GM19438 (cell line): Measurements from ENCODE around the gene MPRIP.
"Not testable (repeated sequence)": the region's sequence is repeated elsewhere in the genome, so short reads cannot be mapped to it uniquely, and the experiment has no call there.

ENCODE experiments used
- ATAC-seq: cut with Tn5 transposase; IDR thresholded peaks from one replicate; pipeline ENCODE4 v1.9.1; 2021; ENCODE audit warnings: low read depth; ENCODE audit not compliant: unreplicated experiment

MPRIP gene

GRCh38 chr17:17156511-17156910 lies 114.3 kb downstream of the MPRIP start:
- no peak for ATAC-seq

GRCh38 chr17:17157041-17157440 lies 114.8 kb downstream of the MPRIP start:
- ATAC-seq: no peak

GRCh38 chr17:17158506-17158905 lies 116.2 kb downstream of the MPRIP start:
- not testable (repeated sequence) for ATAC-seq

GRCh38 chr17:17159571-17159970 lies 117.3 kb downstream of the MPRIP start:
- ATAC-seq: no peak

- no peak for ATAC-seq
Observed at GRCh38 chr17:17161121-17161520, 118.9 kb downstream of the MPRIP start.

- no peak for ATAC-seq
Observed at GRCh38 chr17:17161759-17162158, 119.5 kb downstream of the MPRIP start.

GRCh38 chr17:17164156-17164555 lies 121.9 kb downstream of the MPRIP start:
- no peak for ATAC-seq

- ATAC-seq: no peak
Observed at GRCh38 chr17:17164676-17165075, 122.4 kb downstream of the MPRIP start.

- ATAC-seq: no peak
Observed at GRCh38 chr17:17165666-17166308, 123.5 kb downstream of the MPRIP start.

- no peak for ATAC-seq
Observed at GRCh38 chr17:17166446-17166845, 124.2 kb downstream of the MPRIP start.

GRCh38 chr17:17167356-17167755 lies 125.1 kb downstream of the MPRIP start:
- ATAC-seq: no peak

GRCh38 chr17:17167986-17168385 lies 125.7 kb downstream of the MPRIP start:
- no peak for ATAC-seq

- ATAC-seq: no peak
Observed at GRCh38 chr17:17168401-17168800, 126.1 kb downstream of the MPRIP start.

GRCh38 chr17:17169396-17169795 lies 127.1 kb downstream of the MPRIP start:
- ATAC-seq: no peak

- no peak for ATAC-seq
Observed at GRCh38 chr17:17170346-17170985, 128.2 kb downstream of the MPRIP start.

- no peak for ATAC-seq
Observed at GRCh38 chr17:17171186-17171585, 128.9 kb downstream of the MPRIP start.

GRCh38 chr17:17172001-17172939 lies 130.0 kb downstream of the MPRIP start:
- no peak for ATAC-seq

GRCh38 chr17:17172990-17173389 lies 130.7 kb downstream of the MPRIP start:
- no peak for ATAC-seq

- ATAC-seq: no peak
Observed at GRCh38 chr17:17173921-17174320, 131.7 kb downstream of the MPRIP start.

GRCh38 chr17:17175340-17175739 lies 133.1 kb downstream of the MPRIP start:
- ATAC-seq: no peak

GRCh38 chr17:17175917-17176316 lies 133.7 kb downstream of the MPRIP start:
- ATAC-seq: no peak
